GM12875 (cell line): ENCODE measurements around the gene SHISA6.

Experiments
- H3K4me3 ChIP-seq: one replicate; pipeline ENCODE4 v1.5.1; 2011; ENCODE audit warnings: low read depth, low read length, control low read depth
- TF ChIP-seq, protein P1 (sequence below): IDR thresholded peaks from 2 replicates; pipeline ENCODE4 v1.5.1; 2011; ENCODE audit warnings: low read depth, mild to moderate bottlenecking, control low read depth, inconsistent platforms, low read length, moderate library complexity, borderline replicate concordance; ENCODE audit not compliant: insufficient read depth

SHISA6 gene

DNA sequence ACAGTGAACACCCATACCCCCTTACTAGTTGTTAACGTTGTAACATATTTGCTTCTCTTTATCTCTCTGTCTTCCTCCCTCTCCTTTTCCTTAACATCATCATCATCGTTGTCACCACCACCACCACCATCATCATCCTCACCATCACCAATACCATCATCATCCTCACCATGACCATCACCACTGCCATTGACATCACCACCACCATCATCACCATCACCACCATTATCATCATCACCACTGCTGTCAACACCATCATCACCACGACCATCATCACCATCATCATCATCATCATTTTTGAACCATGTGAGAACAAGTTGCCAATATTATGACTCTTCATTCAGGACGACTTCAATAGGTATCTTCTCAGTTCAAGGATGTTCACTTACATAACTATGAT, 35.5 kb downstream of the SHISA6 start:
- H3K4me3 ChIP-seq, result no peak overlapping the region
- TF ChIP-seq, protein P1, sequence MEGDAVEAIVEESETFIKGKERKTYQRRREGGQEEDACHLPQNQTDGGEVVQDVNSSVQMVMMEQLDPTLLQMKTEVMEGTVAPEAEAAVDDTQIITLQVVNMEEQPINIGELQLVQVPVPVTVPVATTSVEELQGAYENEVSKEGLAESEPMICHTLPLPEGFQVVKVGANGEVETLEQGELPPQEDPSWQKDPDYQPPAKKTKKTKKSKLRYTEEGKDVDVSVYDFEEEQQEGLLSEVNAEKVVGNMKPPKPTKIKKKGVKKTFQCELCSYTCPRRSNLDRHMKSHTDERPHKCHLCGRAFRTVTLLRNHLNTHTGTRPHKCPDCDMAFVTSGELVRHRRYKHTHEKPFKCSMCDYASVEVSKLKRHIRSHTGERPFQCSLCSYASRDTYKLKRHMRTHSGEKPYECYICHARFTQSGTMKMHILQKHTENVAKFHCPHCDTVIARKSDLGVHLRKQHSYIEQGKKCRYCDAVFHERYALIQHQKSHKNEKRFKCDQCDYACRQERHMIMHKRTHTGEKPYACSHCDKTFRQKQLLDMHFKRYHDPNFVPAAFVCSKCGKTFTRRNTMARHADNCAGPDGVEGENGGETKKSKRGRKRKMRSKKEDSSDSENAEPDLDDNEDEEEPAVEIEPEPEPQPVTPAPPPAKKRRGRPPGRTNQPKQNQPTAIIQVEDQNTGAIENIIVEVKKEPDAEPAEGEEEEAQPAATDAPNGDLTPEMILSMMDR, result no peak

- TF ChIP-seq, protein P1, result no peak
- no peak overlapping the region for H3K4me3 ChIP-seq
Observed at GRCh38 chr17:11278186-11278991, 37.4 kb downstream of the SHISA6 start.

DNA sequence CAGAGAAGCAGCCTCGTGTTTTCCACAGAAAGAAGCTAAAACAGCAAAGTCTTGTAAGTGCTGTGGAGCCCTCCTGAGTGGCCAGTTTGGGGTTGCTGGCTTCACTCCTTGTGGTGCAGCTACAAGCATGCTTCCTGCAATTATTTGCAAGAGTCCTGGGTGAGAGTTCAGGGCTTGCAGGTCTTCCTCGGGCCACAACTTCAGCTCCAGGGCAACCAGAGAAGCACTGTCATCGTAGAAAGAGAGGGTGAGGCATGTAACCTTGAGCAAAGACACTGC, 37.9 kb downstream of the SHISA6 start:
- TF ChIP-seq, protein P1, result no peak

DNA sequence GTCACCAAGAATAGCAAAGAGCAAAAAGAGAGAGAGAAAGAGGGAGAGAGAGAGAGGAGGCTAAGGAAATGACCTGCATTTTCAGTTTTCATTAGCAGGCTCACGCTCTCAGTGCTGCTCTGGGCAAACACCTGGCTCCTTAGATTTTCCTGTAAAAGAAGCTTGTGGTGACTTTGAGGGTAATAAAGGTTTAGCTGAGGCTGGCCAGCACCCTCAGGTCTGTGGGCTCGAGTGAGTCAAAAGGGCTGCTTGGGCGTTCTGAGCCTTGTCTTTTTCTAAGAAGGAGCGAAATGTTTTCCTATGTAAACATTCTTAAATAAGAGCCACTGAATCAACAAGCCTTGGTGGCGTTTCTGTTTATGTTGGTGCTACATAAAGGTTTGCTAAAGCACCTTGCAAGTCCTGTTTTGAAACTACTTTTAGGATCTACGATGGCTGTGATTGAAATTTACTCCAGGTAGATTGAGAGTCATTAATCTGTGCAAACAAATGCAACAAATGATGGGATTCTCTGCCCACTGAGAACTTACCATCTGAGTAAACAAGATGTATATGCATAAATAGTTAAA, 38.8 kb downstream of the SHISA6 start:
- no peak overlapping the region for H3K4me3 ChIP-seq
- TF ChIP-seq, protein P1, result no peak

More for the DNA sequence above, 37.9 kb downstream of the SHISA6 start:
- H3K4me3 ChIP-seq, result no peak overlapping the region

- TF ChIP-seq, protein P1, result no peak
- H3K4me3 ChIP-seq, result no peak overlapping the region
Observed at GRCh38 chr17:11282586-11282985, 41.6 kb downstream of the SHISA6 start.

GRCh38 chr17:11284811-11285210, 43.8 kb downstream of the SHISA6 start:
- TF ChIP-seq, protein P1, result no peak

GRCh38 chr17:11285946-11286345, 44.9 kb downstream of the SHISA6 start:
- TF ChIP-seq, protein P1, result no peak
- H3K4me3 ChIP-seq, result no peak overlapping the region

More at GRCh38 chr17:11284811-11285210, 43.8 kb downstream of the SHISA6 start:
- H3K4me3 ChIP-seq, result no peak overlapping the region
